ENCODE measurements around the gene DEXI. TPM values are rescaled to one million over a fixed set of nuclear protein-coding genes. Genes with fewer than 3 reads are reported as not detected.

DEXI gene
- polyA plus RNA-seq, 1 donor from 2014 or later: 52.0 TPM

- no peaks in the 10 kb centered on the region for H3K9me2 ChIP-seq (ENCODE audit: insufficient read depth, low read length)
- H3K4me2 ChIP-seq (ENCODE audit: low read length): no peak overlapping the region
- no peaks in the 10 kb centered on the region for H3K9me3 ChIP-seq (ENCODE audit: low read length)
- no peaks in the 10 kb centered on the region for H3K27me3 ChIP-seq (ENCODE audit: insufficient read depth, low read depth, low read length)
- H3K4me3 ChIP-seq (ENCODE audit: low read length): no peak overlapping the region
- no peak overlapping the region for H3K27ac ChIP-seq (ENCODE audit: low read length)
- H2AFZ ChIP-seq (ENCODE audit: low read depth, low read length): no peak overlapping the region
- no peaks in the 10 kb centered on the region for H4K20me1 ChIP-seq (ENCODE audit: insufficient read depth)
- H3F3A ChIP-seq (ENCODE audit: insufficient read depth, low read length, poor library complexity, severe bottlenecking): no peaks in the 10 kb centered on the region
- no peak for TF ChIP-seq EP300 (conservative IDR thresholded peaks at IDR 0.05; ENCODE audit: poor library complexity, severe bottlenecking)
- no peak for TF ChIP-seq REST (IDR thresholded peaks at IDR 0.05; ENCODE audit: borderline replicate concordance)
- no peaks in the 10 kb centered on the region for H3K79me2 ChIP-seq (replicated peaks; ENCODE audit: insufficient read depth, low read length)
- H3K36me3 ChIP-seq (ENCODE audit: insufficient read depth, low read length): no peaks in the 10 kb centered on the region
- no peak overlapping the region for H3K9ac ChIP-seq (ENCODE audit: low read length)
Observed at GRCh38 chr16:10923146-10923649, 19.1 kb downstream of the DEXI start.

- H3K4me2 ChIP-seq (ENCODE audit: low read length): no peak overlapping the region
- TF ChIP-seq SMC3 (conservative IDR thresholded peaks at IDR 0.05; ENCODE audit: poor library complexity) (no peak), RAD21 (conservative IDR thresholded peaks at IDR 0.05) (no peak), MXI1 (conservative IDR thresholded peaks at IDR 0.05; ENCODE audit: poor library complexity, severe bottlenecking) (no peak), POLR2AphosphoS5 (IDR thresholded peaks at IDR 0.05) (no peak), CTCF (IDR thresholded peaks at IDR 0.05; ENCODE audit: poor library complexity, severe bottlenecking) (no peak), EZH2 (IDR thresholded peaks at IDR 0.05; ENCODE audit: borderline replicate concordance, insufficient read depth, low read length, poor library complexity, severe bottlenecking) (no peak), REST (IDR thresholded peaks at IDR 0.05; ENCODE audit: borderline replicate concordance) (no peak), EP300 (conservative IDR thresholded peaks at IDR 0.05; ENCODE audit: poor library complexity, severe bottlenecking) (no peak), TAF1 (IDR thresholded peaks at IDR 0.05; ENCODE audit: low read depth) (no peak)
Observed at GRCh38 chr16:10922328-10923145, 19.7 kb downstream of the DEXI start.

More at GRCh38 chr16:10922328-10923145, 19.7 kb downstream of the DEXI start:
- Histone ChIP-seq H3K27me3 (ENCODE audit: insufficient read depth, low read depth, low read length) (no peaks in the 10 kb centered on the region), H3K9ac (ENCODE audit: low read length) (no peak overlapping the region), H3K4me3 (ENCODE audit: low read length) (no peak overlapping the region), H3K9me3 (ENCODE audit: low read length) (no peaks in the 10 kb centered on the region), H3K9me2 (ENCODE audit: insufficient read depth, low read length) (no peaks in the 10 kb centered on the region), H3K79me2 (replicated peaks; ENCODE audit: insufficient read depth, low read length) (no peaks in the 10 kb centered on the region), H2AFZ (ENCODE audit: low read depth, low read length) (no peak overlapping the region), H3K36me3 (ENCODE audit: insufficient read depth, low read length) (no peaks in the 10 kb centered on the region), H3K27ac (ENCODE audit: low read length) (no peak overlapping the region), H3F3A (ENCODE audit: insufficient read depth, low read length, poor library complexity, severe bottlenecking) (no peaks in the 10 kb centered on the region), H4K20me1 (ENCODE audit: insufficient read depth) (no peaks in the 10 kb centered on the region)

Data from neural cell (in vitro differentiated cells).